Stimulated activated CD8-positive, alpha-beta memory T cell treated with anti-CD3 and anti-CD28 coated beads, Interleukin-7, amount 100 ng/mL, for 48 hours (primary cell): ENCODE measurements around the gene NMNAT1.
"Not testable (repeated sequence)": the region's sequence is repeated elsewhere in the genome, so short reads cannot be mapped to it uniquely, and the experiment has no call there.

Experiments
- DNase-seq, 2 donors: peaks; one replicate each; pipeline ENCODE4 v3.0.0-alpha.2; 2020; ENCODE audit warnings: low read depth in 1 of 2; ENCODE audit errors: extremely low read depth in 1 of 2

The NMNAT1 gene

DNA sequence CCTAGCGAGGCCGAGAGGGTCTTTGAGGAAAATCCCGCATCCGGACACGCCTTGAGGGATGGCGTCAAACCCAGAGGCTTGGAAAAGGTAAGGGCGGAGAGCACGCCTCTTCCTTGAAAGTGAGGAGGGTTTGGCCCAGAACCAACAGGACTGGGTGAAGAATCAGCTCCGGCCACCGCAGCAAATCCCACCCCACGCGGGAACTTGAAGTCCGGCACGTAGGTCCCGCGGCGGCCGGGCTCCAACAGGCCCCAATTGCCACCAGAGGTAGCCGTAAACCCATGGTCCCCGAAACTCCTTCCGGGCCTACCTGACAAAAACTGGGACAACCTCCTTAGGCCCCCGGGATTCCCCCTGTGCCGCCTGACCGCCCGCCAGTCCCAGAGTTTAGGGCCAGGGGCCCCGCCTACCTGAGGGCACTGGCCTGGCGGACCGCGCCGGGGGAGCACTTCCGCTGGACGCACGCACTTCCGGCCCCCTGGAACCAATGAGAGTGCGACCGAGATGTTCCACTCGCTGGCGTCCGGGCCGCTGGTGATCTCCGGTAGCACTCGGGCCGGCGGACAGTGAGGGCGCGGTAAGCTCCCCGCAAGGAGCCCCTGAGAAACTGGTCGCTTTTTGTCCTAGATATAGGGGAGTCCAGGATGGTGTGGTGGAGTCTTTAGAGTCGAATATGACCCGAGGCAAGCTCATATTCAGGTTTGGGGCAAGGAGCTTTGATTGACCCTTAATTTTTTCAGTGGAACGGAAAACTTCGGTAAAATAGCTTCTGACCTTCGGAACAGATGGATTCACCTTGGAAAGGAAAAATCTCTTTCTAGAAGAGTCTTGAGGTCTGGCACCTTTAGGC, at the start of gene NMNAT1, which contains the start of gene LZIC:
Gene NMNAT1 (plus strand): TSS at position 537 of the 850 bp plus-strand sequence. CDS start 28,599 bp downstream, outside the sequence.
Gene LZIC (minus strand): TSS at position 453 of the 850 bp plus-strand sequence. CDS start 6,772 bp downstream, outside the sequence.
- peak; percentile 89 to 90 for DNase-seq

GRCh38 chr1:9894115-9894514, 49.2 kb upstream of the NMNAT1 start:
- no peak for DNase-seq

DNA sequence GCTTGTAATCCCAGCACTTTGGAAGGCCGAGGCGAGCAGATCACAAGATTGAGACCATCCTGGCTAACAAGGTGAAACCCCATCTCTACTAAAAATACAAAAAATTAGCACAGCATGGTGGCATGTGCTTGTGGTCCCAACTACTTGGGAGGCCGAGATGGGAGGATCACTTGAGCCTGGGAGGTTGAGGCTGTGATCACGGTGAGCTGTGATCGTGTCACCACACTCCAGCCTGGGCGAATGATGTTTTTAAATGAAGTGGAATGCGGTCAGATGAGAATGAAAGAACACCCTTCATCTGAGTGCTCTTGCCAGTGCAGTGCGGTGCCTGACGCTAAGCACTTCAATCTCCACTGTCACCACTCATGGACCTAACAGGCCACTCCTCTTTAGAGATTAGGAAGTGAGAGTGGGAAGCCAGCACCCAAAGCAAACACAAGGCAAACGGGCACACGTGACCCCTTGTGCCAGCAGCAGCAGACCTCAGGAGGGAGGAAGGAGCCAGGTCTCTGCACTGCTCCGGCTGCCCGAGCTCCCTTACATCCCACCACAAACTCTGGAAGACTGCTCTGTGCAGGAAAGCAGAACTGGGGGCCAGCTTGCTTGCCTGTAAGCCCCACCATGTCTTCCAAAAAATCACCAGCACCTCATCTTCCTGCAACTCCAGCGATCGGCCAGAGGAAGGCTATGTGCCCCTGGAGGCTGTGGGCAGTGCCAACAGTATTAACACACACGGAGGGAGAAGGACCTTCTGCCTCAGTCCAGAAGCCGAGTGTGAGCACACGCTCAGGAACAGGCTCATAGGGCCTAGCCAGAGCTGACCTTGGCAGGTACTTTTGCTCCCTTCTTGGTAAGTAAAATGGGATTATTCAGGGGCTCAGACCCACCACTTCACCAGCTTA, 42.9 kb upstream of the NMNAT1 start:
- no peak for DNase-seq

DNA sequence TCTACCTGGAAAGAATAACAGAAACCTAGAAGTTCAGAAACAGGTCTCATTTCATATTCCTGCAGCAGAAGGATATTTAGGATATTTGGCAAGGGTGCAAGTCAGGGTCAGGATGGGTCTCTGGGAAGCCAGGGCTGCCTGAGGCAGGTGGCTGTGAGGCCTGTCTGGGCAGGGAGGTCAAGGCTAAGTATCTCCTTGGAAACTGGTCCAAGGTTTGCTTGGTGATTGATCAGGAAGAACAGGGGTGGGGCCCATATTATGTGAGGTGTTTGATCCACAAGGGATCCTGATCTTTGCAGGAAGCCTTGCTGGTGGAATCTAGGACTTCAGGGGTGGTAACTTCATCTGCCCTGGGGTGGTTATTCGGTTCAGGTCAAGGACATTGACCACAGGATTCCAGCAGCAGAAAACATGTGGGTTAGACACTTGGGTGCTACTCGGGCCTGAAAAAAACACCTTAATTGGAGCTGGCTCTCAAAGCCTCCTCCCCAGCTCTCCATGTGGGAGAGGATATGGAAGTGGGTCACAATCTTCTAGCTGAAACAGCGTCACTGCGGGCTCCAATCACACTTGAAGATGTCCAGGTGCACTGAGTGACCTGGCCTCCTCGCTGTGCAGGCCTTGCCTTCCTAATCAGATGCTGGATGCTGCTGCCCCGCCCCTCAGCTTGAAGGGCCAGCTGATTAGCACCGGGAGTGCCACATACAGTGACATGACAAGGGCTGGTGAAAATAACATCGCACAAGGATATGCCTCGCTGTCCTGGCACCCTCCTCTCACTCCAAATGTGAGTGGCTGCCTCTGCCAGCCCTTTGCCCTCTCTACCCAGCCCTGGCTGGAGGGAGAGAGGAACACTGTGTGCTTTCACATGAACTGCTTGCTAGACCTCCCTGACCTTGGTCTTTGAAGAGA, 41.9 kb upstream of the NMNAT1 start:
- no peak for DNase-seq

GRCh38 chr1:9902060-9902452, 41.2 kb upstream of the NMNAT1 start:
- no peak for DNase-seq

DNA sequence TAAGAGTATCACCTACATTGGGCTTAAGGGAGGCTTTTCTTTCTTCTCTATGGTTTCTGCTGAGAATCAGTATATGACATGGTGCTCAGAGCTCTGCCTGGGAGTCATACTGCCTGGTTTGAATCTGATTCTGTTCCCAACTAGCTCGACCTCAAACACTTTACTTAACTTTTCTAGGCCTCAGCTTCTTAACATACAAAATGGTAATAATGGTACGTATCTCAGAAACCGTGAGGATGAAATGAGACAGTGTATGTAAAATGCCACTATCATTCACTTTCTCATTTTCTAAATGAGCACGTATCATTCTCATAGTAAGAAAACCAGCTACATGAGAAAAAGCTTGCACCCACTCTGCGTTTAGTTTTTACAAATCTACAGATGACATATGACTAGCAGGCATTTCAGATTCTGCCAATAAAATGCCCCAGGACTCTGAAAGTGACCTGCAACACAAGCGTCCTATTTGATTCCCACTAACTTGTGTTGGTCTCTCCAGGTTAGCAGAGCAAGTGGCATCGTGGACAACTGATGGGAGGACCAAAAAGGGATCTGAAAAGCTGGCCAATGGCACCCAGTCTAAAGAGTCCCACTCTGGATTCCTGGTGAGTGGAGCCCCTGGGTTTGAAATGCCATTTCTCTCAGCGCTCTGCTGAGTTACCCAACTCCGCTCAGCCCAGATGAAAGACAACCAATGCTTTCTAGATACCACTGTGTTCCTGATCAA, 39.3 kb upstream of the NMNAT1 start:
- peak in 1 of 2 donors; percentile 7 for DNase-seq

DNA sequence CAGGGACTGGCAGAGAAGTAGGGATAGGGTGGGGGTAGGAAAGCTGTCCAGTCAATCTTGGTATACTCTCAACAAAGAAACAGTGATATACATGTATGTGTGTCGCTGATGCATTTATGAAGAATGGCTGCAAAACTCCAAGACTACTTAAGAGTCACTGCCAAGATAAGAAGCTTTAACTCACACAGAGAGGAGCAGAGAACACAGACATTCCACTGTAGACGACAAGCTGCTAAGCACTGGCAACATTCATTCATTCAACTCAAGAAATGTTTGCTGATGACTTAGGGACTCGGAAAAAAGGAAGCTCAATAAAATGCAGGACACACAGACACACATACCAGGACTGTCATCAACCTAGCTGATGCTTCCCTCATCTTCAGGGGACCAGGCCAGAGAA, 38.7 kb upstream of the NMNAT1 start:
- DNase-seq: no peak

- DNase-seq: no peak
These were observed 38.3 kb upstream of the NMNAT1 start for GRCh38 chr1:9905010-9905409.

DNA sequence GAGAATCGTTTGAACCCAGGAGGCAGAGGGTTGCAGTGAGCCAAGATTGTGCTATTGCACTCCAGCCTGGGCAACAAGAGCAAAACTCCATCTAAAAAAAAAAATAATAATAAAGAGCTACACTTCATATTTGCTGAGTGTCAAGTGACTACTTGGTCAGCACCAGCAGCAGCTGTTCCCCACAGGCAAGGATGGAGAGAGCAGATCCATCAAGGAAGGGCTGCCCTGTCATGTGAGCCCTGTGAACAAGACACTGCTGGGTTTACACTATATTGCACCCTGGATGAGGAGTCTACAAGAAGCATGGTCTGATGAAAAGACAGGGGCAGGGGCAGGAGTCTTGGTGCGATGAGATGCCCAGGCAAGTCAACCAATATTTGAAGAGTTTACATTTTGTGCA, 36.8 kb upstream of the NMNAT1 start:
- no peak for DNase-seq

DNA sequence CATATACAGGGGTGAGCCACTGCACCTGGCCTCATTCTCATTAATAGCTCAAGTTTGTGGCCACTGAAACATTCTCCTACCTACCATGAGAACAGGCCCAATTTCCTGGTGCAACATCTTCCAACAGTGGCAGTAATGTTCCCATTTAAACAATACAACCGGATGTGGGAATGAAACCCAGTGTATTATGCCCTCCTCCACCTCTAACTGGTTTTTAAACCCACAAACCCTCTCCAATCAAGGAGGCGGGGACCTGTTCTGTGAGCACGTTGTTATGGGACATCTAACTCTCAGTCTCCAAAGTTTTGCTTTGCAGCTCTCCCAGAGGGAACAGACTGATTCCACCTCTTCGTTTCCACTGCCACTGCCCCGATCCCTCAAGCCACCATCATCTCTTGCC, 35.8 kb upstream of the NMNAT1 start:
- no peak for DNase-seq

GRCh38 chr1:9908871-9909233, 34.4 kb upstream of the NMNAT1 start:
- no peak for DNase-seq

- peak; percentile 13 to 55 for DNase-seq
These were observed 33.8 kb upstream of the NMNAT1 start for GRCh38 chr1:9909234-9910046.

GRCh38 chr1:9910076-9910422, 33.2 kb upstream of the NMNAT1 start, which contains the start of gene CTNNBIP1:
TSS of gene CTNNBIP1 (minus strand) at chr1:9910269. CDS start at chr1:9872064, 38,205 bp downstream.
- no peak for DNase-seq

GRCh38 chr1:9910423-9911178, 32.7 kb upstream of the NMNAT1 start:
- peak; percentile 100 for DNase-seq

DNA sequence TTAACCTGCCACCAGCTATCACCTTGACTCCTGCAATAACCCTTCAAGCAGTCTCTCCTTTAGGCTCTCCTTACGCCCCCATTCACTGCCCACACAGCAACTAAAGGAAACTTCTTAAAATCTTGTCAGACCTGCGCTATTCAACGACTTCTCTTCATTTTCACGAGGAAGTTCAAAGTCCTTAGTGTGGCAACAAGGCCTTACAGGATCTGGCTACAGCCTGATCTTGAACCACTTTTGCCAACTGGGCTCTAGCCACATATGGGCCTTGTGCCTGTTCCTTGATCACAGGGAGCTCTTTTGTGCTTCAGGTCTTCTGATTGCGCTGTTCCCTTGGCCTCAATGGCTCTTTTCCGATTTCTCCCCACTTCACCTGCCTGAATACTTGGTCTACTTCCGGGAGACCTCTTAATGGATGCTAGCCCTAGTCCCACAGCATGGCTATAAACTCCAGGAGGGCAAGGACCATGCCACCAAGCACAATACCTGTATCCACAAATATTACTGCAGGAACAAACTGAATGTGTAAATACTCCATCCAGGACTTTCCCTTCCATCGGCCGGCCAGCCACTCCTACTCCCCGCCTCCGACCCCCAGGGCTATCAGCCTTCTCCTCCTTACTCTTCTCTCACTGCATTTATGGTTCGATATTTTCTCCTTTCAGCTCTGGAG, 30.9 kb upstream of the NMNAT1 start:
- no peak for DNase-seq

- no peak for DNase-seq
These were observed 28.7 kb upstream of the NMNAT1 start for GRCh38 chr1:9914610-9914937.

DNA sequence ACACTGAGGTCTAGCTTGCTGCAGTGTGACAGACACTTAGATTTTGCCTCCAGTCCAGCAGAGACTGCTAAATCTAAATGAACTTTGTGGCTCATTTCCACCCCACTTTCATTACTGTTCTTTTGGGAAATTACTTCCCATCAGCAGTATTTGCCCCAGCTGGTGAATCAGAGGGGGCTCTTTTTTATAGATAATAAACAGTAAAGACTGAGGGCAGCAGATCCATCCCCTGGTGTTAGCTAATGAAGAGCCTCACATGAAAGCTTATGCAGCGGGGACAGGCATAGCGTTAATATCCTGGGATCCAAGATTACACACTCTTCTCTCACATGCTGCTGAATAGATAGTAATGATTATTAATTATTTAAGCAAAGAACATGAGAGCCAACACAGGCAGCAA, 26.8 kb upstream of the NMNAT1 start:
- no peak for DNase-seq

- not testable (repeated sequence) for DNase-seq
These were observed 25.8 kb upstream of the NMNAT1 start for GRCh38 chr1:9917495-9917894.
